GM12878 (cell line): Measurements from ENCODE around the gene STX8. TPM values are rescaled to one million over a fixed set of nuclear protein-coding genes. Genes with fewer than 3 reads are reported as not detected.

Experiments used
- ATAC-seq: fragments of 200-7000 bp; cut with Tn5 transposase; 3 replicates; pipeline ENCODE4 v1.9.1; 2020; ENCODE audit warnings: mild to moderate bottlenecking, moderate library complexity
- BruUV-seq: library from RNA; stranded (reverse); fragments of 400-500 nt; replicated peaks from 2 replicates; lab custom pipeline; 2021; lab: Mats Ljungman, UMichigan
- CTCF ChIA-PET: fragments of 300-600 bp; sonication (Branson Sonifier 250); formaldehyde crosslinking; extraction: SDS; loops from one replicate; lab custom pipeline; 2021; ENCODE audit warnings: inconsistent platforms; lab: Yijun Ruan, JAX
- POLR2A ChIA-PET: fragments of 350-600 bp; formaldehyde crosslinking; extraction: SDS; loops from one replicate; lab custom pipeline; 2021; ENCODE audit warnings: inconsistent platforms; lab: Charles Lee
- RAD21 ChIA-PET: fragments of 300-600 bp; sonication (Branson Sonifier 250); formaldehyde crosslinking; loops from one replicate; lab custom pipeline; 2023; ENCODE audit warnings: antibody characterized with exemption; ENCODE audit not compliant: unreplicated experiment; lab: Charles Lee
- SMC1A ChIA-PET: fragments of 300-600 bp; sonication (Branson Sonifier 250); formaldehyde crosslinking; loops from one replicate; lab custom pipeline; 2023; ENCODE audit not compliant: unreplicated experiment, uncharacterized antibody; lab: Charles Lee
- DNase-seq: peaks from one replicate; pipeline ENCODE4 v3.0.0-alpha.2; 2011; ENCODE audit warnings: low read depth, low spot score
- FAIRE-seq: peaks from 3 replicates; lab custom pipeline; 2011; peaks lifted over from hg19 to GRCh38; lab: Jason Lieb, UNC
- H2AFZ ChIP-seq: 2 replicates; pipeline ENCODE4 v1.6.0; 2011; ENCODE audit warnings: low read depth, low read length, control low read depth; ENCODE audit not compliant: control insufficient read depth
- H3K27ac ChIP-seq: 2 replicates; pipeline ENCODE4 v1.5.1; 2011; ENCODE audit warnings: control low read depth; ENCODE audit not compliant: control insufficient read depth, insufficient read depth
- H3K27me3 ChIP-seq, 2 experiments: replicated peaks in 1 of 2; 2 replicates each; pipeline versions ENCODE4 v1.6.0 to v1.6.1; 2011; ENCODE audit warnings: low read length in 1 of 2; ENCODE audit not compliant: control insufficient read depth in 2 of 2, insufficient read depth in 2 of 2
- H3K36me3 ChIP-seq, 2 experiments: 2 replicates each; pipeline ENCODE4 v1.5.1; 2011; ENCODE audit warnings: low read length in 1 of 2; ENCODE audit not compliant: control insufficient read depth in 2 of 2, insufficient read depth in 2 of 2
- H3K4me1 ChIP-seq: 2 replicates; pipeline ENCODE4 v1.6.1; 2011; ENCODE audit warnings: mild to moderate bottlenecking, low read length, moderate library complexity, mixed read lengths; ENCODE audit not compliant: control insufficient read depth, insufficient read depth
- H3K4me2 ChIP-seq: 2 replicates; pipeline ENCODE4 v1.6.0; 2011; ENCODE audit warnings: control low read depth; ENCODE audit not compliant: control insufficient read depth, insufficient read depth
- H3K4me3 ChIP-seq: fragments of 200-600 bp; sonication (generic); 2 replicates; pipeline ENCODE4 v1.5.1; 2016
- H3K79me2 ChIP-seq: 2 replicates; pipeline ENCODE4 v1.6.0; 2011; ENCODE audit warnings: low read length; ENCODE audit not compliant: control insufficient read depth, insufficient read depth
- H3K9ac ChIP-seq: 2 replicates; pipeline ENCODE4 v1.8.0; 2011; ENCODE audit warnings: low read length, control low read depth, mixed read lengths; ENCODE audit not compliant: control insufficient read depth, insufficient read depth
- H3K9me3 ChIP-seq: replicated peaks from 3 replicates; pipeline ENCODE4 v1.5.1; 2011; ENCODE audit warnings: mild to moderate bottlenecking, low read length; ENCODE audit not compliant: control insufficient read depth, insufficient read depth
- H4K20me1 ChIP-seq: 2 replicates; pipeline ENCODE4 v1.6.0; 2011; ENCODE audit not compliant: control insufficient read depth, insufficient read depth
- CREM ChIP-seq: IDR thresholded peaks from 2 replicates; pipeline ENCODE4 v1.6.1; 2014; ENCODE audit warnings: antibody characterized with exemption, low read depth
- GABPA ChIP-seq: IDR thresholded peaks from 2 replicates; pipeline ENCODE4 v1.6.1; 2014; ENCODE audit warnings: antibody characterized with exemption, low read depth, mild to moderate bottlenecking, inconsistent platforms
- HDAC2 ChIP-seq: fragments of 200-600 bp; sonication (generic); IDR thresholded peaks from 2 replicates; pipeline ENCODE4 v1.6.1; 2017
- NBN ChIP-seq: fragments of 450-650 bp; IDR thresholded peaks from 2 replicates; pipeline ENCODE4 v1.6.1; 2016
- RAD51 ChIP-seq: fragments of 450-650 bp; IDR thresholded peaks from 2 replicates; pipeline ENCODE4 v1.6.1; 2016; ENCODE audit warnings: moderate library complexity, mild to moderate bottlenecking, inconsistent platforms
- RELA ChIP-seq: fragments of 450-650 bp; IDR thresholded peaks from 2 replicates; pipeline ENCODE4 v1.8.0; 2014; ENCODE audit warnings: borderline replicate concordance; ENCODE audit not compliant: partially characterized antibody
- WRNIP1 ChIP-seq: IDR thresholded peaks from 2 replicates; pipeline ENCODE4 v1.6.1; 2011; ENCODE audit warnings: low read depth, low read length, improper control_type of control experiment, borderline replicate concordance
- YY1 ChIP-seq: IDR thresholded peaks from 2 replicates; pipeline ENCODE4 v1.6.1; 2011; ENCODE audit warnings: low read depth, mild to moderate bottlenecking, low read length
- WGBS: methylation state at CpG from one replicate; pipeline ENCODE4 v1.1.6; 2016; ENCODE audit warnings: low lambda C conversion rate; ENCODE audit not compliant: insufficient replicate concordance, insufficient coverage; ENCODE audit errors: missing lambda C conversion rate; 5-methylcytosine and 5-hydroxymethylcytosine counted together
- in situ Hi-C: fragments of 300-500 bp; cut with MboI; formaldehyde crosslinking; loops from 9 replicates; pipeline ENCODE4 v1.14.3; 2018; ENCODE audit warnings: mixed read lengths
- intact Hi-C: fragments of 100-400 bp; cut with micrococcal nuclease; formaldehyde crosslinking; loops from one replicate; pipeline ENCODE4 v1.14.2; 2022; ENCODE audit not compliant: unreplicated experiment
- polyA plus RNA-seq, 11 experiments: library from polyadenylated mRNA; depleted of rRNA in 4 of 11; unstranded in 6 of 11; stranded (reverse) in 5 of 11; fragments of >200 nt; fragmentation: Nextera tagmentation in 4 of 11; fragmentation: Illumina TruSeq in 1 of 11; extraction: Ambion mirVana in 4 of 11; extraction: Trizol in 1 of 11; gene quantifications; 1 replicate in 1 of 11; 2 replicates in 10 of 11; pipeline versions ENCODE4 v1.2.1 to v1.2.3, GENCODE V29; 2011 to 2016; ENCODE audit warnings: inconsistent platforms in 2 of 11, missing spikeins in 2 of 11, low read depth in 1 of 11
- total RNA-seq, 4 experiments: library from RNA; depleted of rRNA in 3 of 4; stranded (reverse); fragments of >200 nt in 3 of 4; fragmentation: Illumina TruSeq in 1 of 4; extraction: Trizol in 1 of 4; gene quantifications; 2 replicates each; pipeline versions ENCODE4 v1.2.1 to v1.2.3, GENCODE V29; 2013 to 2021
- TF ChIP-seq, protein P1 (sequence below): fragments of 450-650 bp; IDR thresholded peaks from 2 replicates; pipeline ENCODE4 v1.6.1; 2017; ENCODE audit warnings: mild to moderate bottlenecking
- TF ChIP-seq, protein P2 (sequence below): fragments of 450-650 bp; conservative IDR thresholded peaks from 2 replicates; pipeline ENCODE4 v1.6.1; 2017; ENCODE audit warnings: mild to moderate bottlenecking, moderate library complexity
- TF ChIP-seq, protein P3 (sequence below): IDR thresholded peaks from 2 replicates; pipeline ENCODE4 v1.6.1; 2012; ENCODE audit warnings: low read depth, low read length, improper control_type of control experiment

Gene STX8
- total and polyA plus RNA-seq, 10 of the 15 experiments (the other 5 are each of a cell fraction or from before 2014, with no cell fraction given), result 47.9 to 151 (median 72.9) TPM

DNA sequence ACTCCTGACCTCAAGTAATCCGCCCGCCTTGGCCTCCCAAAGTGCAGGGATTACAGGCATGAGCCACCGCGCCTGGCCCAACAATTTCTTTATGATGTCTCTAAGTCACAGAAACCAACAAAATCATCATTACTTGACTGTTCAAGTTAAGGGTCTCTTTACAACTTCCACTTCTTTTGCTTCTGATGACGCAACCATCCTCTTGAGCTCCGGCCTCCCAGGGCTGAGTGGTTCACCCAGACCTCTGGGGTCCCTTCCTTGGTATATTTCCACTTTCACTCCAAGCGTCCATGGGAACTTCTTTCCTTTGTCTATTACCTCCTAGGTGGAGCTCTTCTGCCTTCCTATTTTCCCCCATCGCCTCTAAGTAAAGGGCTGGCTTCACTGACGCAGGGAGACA, 300.6 kb downstream of the STX8 start:
- Histone ChIP-seq H3K4me2 (no peak overlapping the region), H4K20me1 (no peaks in the 10 kb centered on the region), H3K9me3 (no peaks in the 10 kb centered on the region), H2AFZ (no peak overlapping the region), H3K27me3 (no peaks in the 10 kb centered on the region), H3K4me1 (no peaks in the 10 kb centered on the region), H3K27ac (no peak overlapping the region), H3K9ac (no peak overlapping the region), H3K36me3 (no peaks in the 10 kb centered on the region), H3K79me2 (no peaks in the 10 kb centered on the region), H3K4me3 (no peak overlapping the region)
- no peak for TF ChIP-seq GABPA
- BruUV-seq, result no TSS peak
- intact Hi-C loops, result no loop called here
- POLR2A ChIA-PET, result no interaction called here
- RAD21 ChIA-PET, result no interaction called here
- WGBS, result 87% methylated on average over 9 of the region's 9 CpGs
- in situ Hi-C loops, result no loop called here
- FAIRE-seq (no peak), ATAC-seq (no peak), DNase-seq (no peak)
- SMC1A ChIA-PET, result interaction anchor here (0.8 to 1.3 kb wide), 2 partner anchors 9 to 12 kb away, joined by 3 to 4 read pairs; no protein-coding TSS in a partner anchor
- CTCF ChIA-PET, result interaction anchor here (1.0 to 1.3 kb wide), 2 partner anchors 16 to 254 kb away, joined by 3 read pairs; no protein-coding TSS in a partner anchor

DNA sequence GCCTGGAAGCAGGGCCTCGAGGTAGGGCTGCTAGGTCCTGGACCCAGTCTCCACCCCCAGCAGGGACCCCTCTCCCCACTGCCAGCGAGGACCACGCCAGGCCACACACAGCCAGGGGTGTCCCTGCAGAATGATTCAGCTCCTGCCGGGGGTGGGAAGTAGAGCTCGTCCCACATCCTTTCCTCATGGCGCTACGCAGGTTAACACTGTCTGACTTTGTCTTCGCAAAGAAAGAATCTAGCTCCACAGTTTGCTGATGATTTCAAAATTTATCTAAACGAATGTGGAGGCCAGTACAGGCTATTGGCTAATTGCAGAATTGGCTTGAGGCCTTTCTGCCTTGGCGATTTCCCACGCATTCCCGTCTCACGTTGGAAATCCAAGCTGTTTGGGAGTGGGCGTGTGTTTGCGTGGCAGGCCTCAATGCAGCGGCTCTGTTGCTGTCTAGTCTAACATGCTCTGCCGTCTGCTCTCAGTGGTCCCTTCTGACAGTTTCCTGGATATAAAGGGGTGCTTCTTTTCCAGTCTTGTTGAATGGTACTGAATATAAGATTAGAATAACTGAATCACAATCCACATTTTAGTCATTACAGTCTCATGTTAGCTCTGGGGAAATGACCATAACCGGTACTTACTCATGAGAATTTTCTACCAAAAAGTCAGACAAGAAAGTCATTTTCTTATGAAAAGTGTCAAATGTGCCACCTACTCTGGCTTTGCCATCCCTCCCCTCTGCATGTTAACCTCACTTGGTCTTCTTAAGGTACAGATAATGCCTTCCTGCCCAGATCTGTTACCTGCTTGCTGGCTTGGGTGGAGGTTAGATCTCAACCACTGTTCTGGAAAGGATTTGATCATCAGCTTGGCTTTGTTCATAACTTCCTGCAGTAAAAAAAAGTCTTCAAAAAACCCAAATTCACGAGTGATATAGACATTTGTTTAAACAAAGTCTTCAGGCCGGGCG, 301.9 kb downstream of the STX8 start:
- CTCF ChIA-PET, result interaction anchor here (1.1 kb wide), 1 partner anchor 19 kb away, joined by 4 read pairs; no protein-coding TSS in a partner anchor
- intact Hi-C loops, result no loop called here
- no peak for FAIRE-seq
- TF ChIP-seq RELA (no peak), HDAC2 (no peak), WRNIP1 (no peak), CREM (no peak), YY1 (no peak), NBN (no peak), RAD51 (no peak)
- TF ChIP-seq, protein P1, sequence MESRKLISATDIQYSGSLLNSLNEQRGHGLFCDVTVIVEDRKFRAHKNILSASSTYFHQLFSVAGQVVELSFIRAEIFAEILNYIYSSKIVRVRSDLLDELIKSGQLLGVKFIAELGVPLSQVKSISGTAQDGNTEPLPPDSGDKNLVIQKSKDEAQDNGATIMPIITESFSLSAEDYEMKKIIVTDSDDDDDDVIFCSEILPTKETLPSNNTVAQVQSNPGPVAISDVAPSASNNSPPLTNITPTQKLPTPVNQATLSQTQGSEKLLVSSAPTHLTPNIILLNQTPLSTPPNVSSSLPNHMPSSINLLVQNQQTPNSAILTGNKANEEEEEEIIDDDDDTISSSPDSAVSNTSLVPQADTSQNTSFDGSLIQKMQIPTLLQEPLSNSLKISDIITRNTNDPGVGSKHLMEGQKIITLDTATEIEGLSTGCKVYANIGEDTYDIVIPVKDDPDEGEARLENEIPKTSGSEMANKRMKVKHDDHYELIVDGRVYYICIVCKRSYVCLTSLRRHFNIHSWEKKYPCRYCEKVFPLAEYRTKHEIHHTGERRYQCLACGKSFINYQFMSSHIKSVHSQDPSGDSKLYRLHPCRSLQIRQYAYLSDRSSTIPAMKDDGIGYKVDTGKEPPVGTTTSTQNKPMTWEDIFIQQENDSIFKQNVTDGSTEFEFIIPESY, result no peak
- TF ChIP-seq, protein P2, sequence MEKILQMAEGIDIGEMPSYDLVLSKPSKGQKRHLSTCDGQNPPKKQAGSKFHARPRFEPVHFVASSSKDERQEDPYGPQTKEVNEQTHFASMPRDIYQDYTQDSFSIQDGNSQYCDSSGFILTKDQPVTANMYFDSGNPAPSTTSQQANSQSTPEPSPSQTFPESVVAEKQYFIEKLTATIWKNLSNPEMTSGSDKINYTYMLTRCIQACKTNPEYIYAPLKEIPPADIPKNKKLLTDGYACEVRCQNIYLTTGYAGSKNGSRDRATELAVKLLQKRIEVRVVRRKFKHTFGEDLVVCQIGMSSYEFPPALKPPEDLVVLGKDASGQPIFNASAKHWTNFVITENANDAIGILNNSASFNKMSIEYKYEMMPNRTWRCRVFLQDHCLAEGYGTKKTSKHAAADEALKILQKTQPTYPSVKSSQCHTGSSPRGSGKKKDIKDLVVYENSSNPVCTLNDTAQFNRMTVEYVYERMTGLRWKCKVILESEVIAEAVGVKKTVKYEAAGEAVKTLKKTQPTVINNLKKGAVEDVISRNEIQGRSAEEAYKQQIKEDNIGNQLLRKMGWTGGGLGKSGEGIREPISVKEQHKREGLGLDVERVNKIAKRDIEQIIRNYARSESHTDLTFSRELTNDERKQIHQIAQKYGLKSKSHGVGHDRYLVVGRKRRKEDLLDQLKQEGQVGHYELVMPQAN, result no peak
- TF ChIP-seq, protein P3, sequence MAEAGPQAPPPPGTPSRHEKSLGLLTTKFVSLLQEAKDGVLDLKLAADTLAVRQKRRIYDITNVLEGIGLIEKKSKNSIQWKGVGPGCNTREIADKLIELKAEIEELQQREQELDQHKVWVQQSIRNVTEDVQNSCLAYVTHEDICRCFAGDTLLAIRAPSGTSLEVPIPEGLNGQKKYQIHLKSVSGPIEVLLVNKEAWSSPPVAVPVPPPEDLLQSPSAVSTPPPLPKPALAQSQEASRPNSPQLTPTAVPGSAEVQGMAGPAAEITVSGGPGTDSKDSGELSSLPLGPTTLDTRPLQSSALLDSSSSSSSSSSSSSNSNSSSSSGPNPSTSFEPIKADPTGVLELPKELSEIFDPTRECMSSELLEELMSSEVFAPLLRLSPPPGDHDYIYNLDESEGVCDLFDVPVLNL, result no peak

More for the DNA sequence above, 301.9 kb downstream of the STX8 start:
- no peak overlapping the region for H3K9ac ChIP-seq
- H3K27ac ChIP-seq, result no peak overlapping the region
- H3K4me3 ChIP-seq, result no peak overlapping the region
- H3K27me3 ChIP-seq, result no peaks in the 10 kb centered on the region
- no peak overlapping the region for H3K4me2 ChIP-seq
- BruUV-seq, result no TSS peak
- ATAC-seq (no peak), DNase-seq (no peak)
- no peaks in the 10 kb centered on the region for H3K9me3 ChIP-seq
- ChIA-PET POLR2A (no interaction called here), SMC1A (no interaction called here), RAD21 (interaction anchor here (0.9 kb wide), 1 partner anchor 19 kb away, joined by 3 read pairs; no protein-coding TSS in a partner anchor)
- no peak overlapping the region for H2AFZ ChIP-seq
- 73% methylated on average over 21 of the region's 21 CpGs for WGBS
- no peaks in the 10 kb centered on the region for H3K36me3 ChIP-seq
- H4K20me1 ChIP-seq, result no peaks in the 10 kb centered on the region
- H3K4me1 ChIP-seq, result no peaks in the 10 kb centered on the region
- H3K79me2 ChIP-seq, result no peaks in the 10 kb centered on the region
- in situ Hi-C loops, result no loop called here
